Transverse colon (tissue), 4 donors: ENCODE measurements around the gene CD82.

Experiments used
- CTCF ChIP-seq, 5 experiments: fragments of 200-600 bp in 3 of 5; fragments of 450-650 bp in 2 of 5; sonication (generic) in 3 of 5; IDR thresholded peaks; 1 replicate in 2 of 5; 2 replicates in 3 of 5; pipeline ENCODE4 v1.5.1; 2016 to 2017; ENCODE audit warnings: antibody characterized with exemption in 5 of 5, inconsistent platforms in 3 of 5, mild to moderate bottlenecking in 2 of 5, moderate library complexity in 1 of 5
- EP300 ChIP-seq: sonication (generic); formaldehyde crosslinking; IDR thresholded peaks from one replicate; pipeline ENCODE4 v1.6.1; 2017; ENCODE audit warnings: antibody characterized with exemption, low read depth
- POLR2AphosphoS5 ChIP-seq, 3 donors: sonication (generic); formaldehyde crosslinking; IDR thresholded peaks; one replicate each; pipeline ENCODE4 v1.6.1; 2016; ENCODE audit warnings: antibody characterized with exemption in 3 of 3

GRCh38 chr11:44563711-44564110, 1.8 kb upstream of the CD82 start:
- TF ChIP-seq POLR2AphosphoS5 (IDR thresholded peaks at IDR 0.05): no peak
- TF ChIP-seq CTCF (IDR thresholded peaks at IDR 0.05): no peak
- no peak for TF ChIP-seq EP300
